GM12891 (cell line): ENCODE data around the gene ATP5PF.

Experiments
- POLR2A ChIP-seq: IDR thresholded peaks from 2 replicates; pipeline ENCODE4 v1.6.1; 2011; ENCODE audit warnings: low read depth, low read length, control low read depth
- POLR2AphosphoS5 ChIP-seq: IDR thresholded peaks from 2 replicates; pipeline ENCODE4 v1.6.1; 2011; ENCODE audit warnings: low read depth, low read length, control low read depth
- POU2F2 ChIP-seq: IDR thresholded peaks from 2 replicates; pipeline ENCODE4 v1.6.1; 2011; ENCODE audit warnings: low read depth, mild to moderate bottlenecking, control low read depth, low read length, moderate library complexity
- TAF1 ChIP-seq: IDR thresholded peaks from 2 replicates; pipeline ENCODE4 v1.6.1; 2011; ENCODE audit warnings: low read depth, low read length, control low read depth

DNA sequence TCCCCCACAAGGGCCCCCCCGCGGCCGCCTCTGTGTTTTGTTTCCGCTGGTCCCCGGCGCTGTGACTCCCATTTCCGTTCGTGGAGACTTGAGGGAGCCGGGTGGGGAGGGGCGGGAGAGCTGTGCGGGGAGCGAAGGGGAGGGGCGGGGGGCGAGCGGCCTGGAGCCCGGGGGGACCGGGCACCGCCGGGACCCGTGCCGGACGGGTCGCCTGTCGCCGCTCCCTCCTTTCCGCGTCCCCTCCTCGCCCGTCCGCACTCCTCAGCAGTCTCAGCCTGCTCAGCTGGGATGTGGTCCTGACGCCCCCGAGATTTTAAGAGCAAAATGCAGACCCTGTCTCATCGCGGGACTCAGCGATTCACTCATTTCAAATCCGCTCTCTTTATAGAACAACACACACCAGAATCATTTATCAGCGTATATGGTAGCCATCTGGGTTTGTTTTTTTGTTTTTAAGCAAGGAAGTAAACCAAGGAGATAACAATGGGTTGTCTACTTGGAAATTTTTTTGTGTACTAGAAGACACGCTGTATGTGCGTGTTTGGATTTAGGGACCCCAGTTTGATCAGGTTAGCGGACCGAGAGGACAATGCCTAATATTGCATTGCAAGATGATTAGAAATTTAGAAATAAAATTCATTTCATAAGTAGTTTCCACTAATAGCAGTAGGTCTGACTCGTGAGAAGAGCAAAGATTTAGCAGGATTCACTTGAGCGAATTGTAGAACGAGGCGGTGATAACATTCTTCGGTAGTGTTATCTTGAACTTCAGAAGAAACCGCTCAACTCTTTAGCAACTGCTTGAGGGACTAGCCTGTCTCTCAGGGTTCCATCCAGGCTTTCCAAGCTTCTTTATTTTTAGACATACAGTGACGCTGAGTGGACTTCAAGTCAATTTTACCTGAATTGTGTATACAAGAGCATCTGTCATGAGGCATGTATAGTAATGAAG lies 1.2 kb upstream of the ATP5PF start:
- TF ChIP-seq POLR2AphosphoS5, result no peak
- TF ChIP-seq POLR2A, result peak; percentile 48; the same call in 1 of the 2 replicates
- TF ChIP-seq POU2F2, result no peak
- TF ChIP-seq TAF1, result peak; percentile 34; the same call in 1 of the 2 replicates
